Keratinocyte (primary cell): ENCODE results near the gene FBXO33.

Experiments used
- EZH2 ChIP-seq: IDR thresholded peaks from one replicate; pipeline ENCODE4 v1.6.1; 2012; ENCODE audit warnings: inconsistent platforms, mild to moderate bottlenecking, low read length, moderate library complexity
- TF ChIP-seq, protein P1 (sequence below), 3 experiments: IDR thresholded peaks in 1 of 3; conservative IDR thresholded peaks in 1 of 3; optimal IDR thresholded peaks in 1 of 3; 2 replicates in 2 of 3; 3 replicates in 1 of 3; pipeline versions ENCODE3 to v1.5.1; 2011; ENCODE audit warnings: low read length in 3 of 3, mild to moderate bottlenecking in 3 of 3, moderate library complexity in 2 of 3, control low read depth in 1 of 3, inconsistent platforms in 1 of 3; ENCODE audit not compliant: insufficient read depth in 2 of 3; ENCODE audit errors: extremely low read depth in 1 of 3

GRCh38 chr14:39459795-39460478 is 27.7 kb upstream of the FBXO33 start:
- TF ChIP-seq, protein P1, sequence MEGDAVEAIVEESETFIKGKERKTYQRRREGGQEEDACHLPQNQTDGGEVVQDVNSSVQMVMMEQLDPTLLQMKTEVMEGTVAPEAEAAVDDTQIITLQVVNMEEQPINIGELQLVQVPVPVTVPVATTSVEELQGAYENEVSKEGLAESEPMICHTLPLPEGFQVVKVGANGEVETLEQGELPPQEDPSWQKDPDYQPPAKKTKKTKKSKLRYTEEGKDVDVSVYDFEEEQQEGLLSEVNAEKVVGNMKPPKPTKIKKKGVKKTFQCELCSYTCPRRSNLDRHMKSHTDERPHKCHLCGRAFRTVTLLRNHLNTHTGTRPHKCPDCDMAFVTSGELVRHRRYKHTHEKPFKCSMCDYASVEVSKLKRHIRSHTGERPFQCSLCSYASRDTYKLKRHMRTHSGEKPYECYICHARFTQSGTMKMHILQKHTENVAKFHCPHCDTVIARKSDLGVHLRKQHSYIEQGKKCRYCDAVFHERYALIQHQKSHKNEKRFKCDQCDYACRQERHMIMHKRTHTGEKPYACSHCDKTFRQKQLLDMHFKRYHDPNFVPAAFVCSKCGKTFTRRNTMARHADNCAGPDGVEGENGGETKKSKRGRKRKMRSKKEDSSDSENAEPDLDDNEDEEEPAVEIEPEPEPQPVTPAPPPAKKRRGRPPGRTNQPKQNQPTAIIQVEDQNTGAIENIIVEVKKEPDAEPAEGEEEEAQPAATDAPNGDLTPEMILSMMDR (optimal IDR thresholded peaks at IDR 0.05 in 1 of 3, IDR thresholded peaks at IDR 0.05 in 1 of 3, conservative IDR thresholded peaks at IDR 0.05 in 1 of 3; ENCODE audit: extremely low read depth in 1 of 3, insufficient read depth in 2 of 3, low read length in 3 of 3): no peak
- TF ChIP-seq EZH2: no peak
